Smooth muscle cell (in vitro differentiated cells): ENCODE results near the gene PTX4. TPM values are rescaled to one million over a fixed set of nuclear protein-coding genes. Genes with fewer than 3 reads are reported as not detected.

ENCODE experiments used
- DNase-seq: peaks from one replicate; lab custom pipeline; 2025; ENCODE audit not compliant: unreplicated experiment; lab: John Stamatoyannopoulos, UW
- H2AFZ ChIP-seq: fragments of 200-600 bp; sonication (generic); 2 replicates; pipeline ENCODE4 v1.6.0; 2016; ENCODE audit warnings: antibody characterized with exemption, low read depth, mild to moderate bottlenecking
- H3F3A ChIP-seq: fragments of 200-600 bp; sonication (generic); 2 replicates; pipeline ENCODE4 v1.6.0; 2017; ENCODE audit warnings: antibody characterized with exemption, low read depth
- H3K27ac ChIP-seq: fragments of 200-600 bp; sonication (generic); 2 replicates; pipeline ENCODE4 v1.5.1; 2016; ENCODE audit warnings: low read depth, mild to moderate bottlenecking
- H3K27me3 ChIP-seq: fragments of 200-600 bp; sonication (generic); 2 replicates; pipeline ENCODE4 v1.6.1; 2016; ENCODE audit warnings: low read depth, mild to moderate bottlenecking
- H3K36me3 ChIP-seq: fragments of 200-600 bp; sonication (generic); 2 replicates; pipeline ENCODE4 v1.5.1; 2016; ENCODE audit warnings: low read depth
- H3K4me1 ChIP-seq: fragments of 200-600 bp; sonication (generic); 2 replicates; pipeline ENCODE4 v1.5.1; 2016; ENCODE audit warnings: low read depth
- H3K4me2 ChIP-seq: fragments of 200-600 bp; sonication (generic); 2 replicates; pipeline ENCODE4 v1.6.0; 2016; ENCODE audit warnings: mild to moderate bottlenecking
- H3K4me3 ChIP-seq: fragments of 200-600 bp; sonication (generic); 2 replicates; pipeline ENCODE4 v1.5.1; 2016; ENCODE audit warnings: mild to moderate bottlenecking
- H3K79me2 ChIP-seq: fragments of 200-600 bp; sonication (generic); 2 replicates; pipeline ENCODE4 v1.6.0; 2016; ENCODE audit warnings: low read depth, mild to moderate bottlenecking
- H3K9ac ChIP-seq: fragments of 200-600 bp; sonication (generic); 2 replicates; pipeline ENCODE4 v1.6.0; 2016; ENCODE audit warnings: low read depth
- H3K9me3 ChIP-seq: fragments of 200-600 bp; sonication (generic); replicated peaks from 2 replicates; pipeline ENCODE4 v1.5.1; 2016; ENCODE audit warnings: low read depth
- H4K20me1 ChIP-seq: fragments of 200-600 bp; sonication (generic); 2 replicates; pipeline ENCODE4 v1.6.0; 2016; ENCODE audit warnings: low read depth
- CTCF ChIP-seq: fragments of 200-600 bp; sonication (generic); IDR thresholded peaks from 2 replicates; pipeline ENCODE4 v1.5.1; 2017; ENCODE audit warnings: borderline replicate concordance, mild to moderate bottlenecking, antibody characterized with exemption; ENCODE audit not compliant: insufficient read depth, poor library complexity, severe bottlenecking
- WGBS: methylation state at CpG from one replicate; pipeline ENCODE4 v1.1.7; 2016; ENCODE audit warnings: low lambda C conversion rate; 5-methylcytosine and 5-hydroxymethylcytosine counted together
- polyA plus RNA-seq: library from polyadenylated mRNA; unstranded; fragments of >200 nt; fragmentation: Nextera tagmentation; extraction: Ambion mirVana; gene quantifications from 2 replicates; pipeline ENCODE4 v1.2.1, GENCODE V29; 2016
- total RNA-seq: library from RNA; depleted of rRNA; stranded (reverse); fragments of >200 nt; gene quantifications from 2 replicates; pipeline ENCODE4 v1.2.3, GENCODE V29; 2014

PTX4 gene
- total and polyA plus RNA-seq, 2 experiments from 2014 or later: not detected

GRCh38 chr16:1518626-1519135 lies 29.9 kb upstream of the PTX4 start:
- Histone ChIP-seq H4K20me1 (no peaks in the 10 kb centered on the region), H3F3A (no peaks in the 10 kb centered on the region), H3K4me3 (no peak overlapping the region), H3K79me2 (no peaks in the 10 kb centered on the region), H3K9ac (no peak overlapping the region), H3K4me1 (no peaks in the 10 kb centered on the region), H2AFZ (no peak overlapping the region), H3K36me3 (no peaks in the 10 kb centered on the region), H3K27ac (no peak overlapping the region), H3K4me2 (no peak overlapping the region), H3K27me3 (no peaks in the 10 kb centered on the region), H3K9me3 (no peaks in the 10 kb centered on the region)
- no peak for TF ChIP-seq CTCF
- WGBS: 90% methylated on average over 14 of the region's 16 CpGs
- DNase-seq: no peak

DNA sequence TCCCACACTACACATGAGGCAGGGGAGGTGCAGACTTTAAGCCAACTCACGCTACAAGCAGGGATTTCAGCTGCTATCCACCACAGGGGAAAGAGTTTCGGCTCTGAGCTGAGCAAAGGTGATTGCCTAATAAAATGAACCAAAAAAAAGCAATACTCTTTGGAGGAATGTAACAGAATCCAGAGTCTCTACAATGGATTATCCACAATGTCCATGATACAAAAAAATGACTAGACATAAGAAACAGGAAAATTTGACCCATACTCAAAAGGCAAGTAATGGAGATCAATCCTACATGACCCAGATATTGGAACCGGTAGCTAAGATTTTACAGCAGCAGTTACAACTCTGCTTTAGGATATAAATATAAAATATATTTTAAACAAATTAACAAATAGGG lies 25.8 kb upstream of the PTX4 start:
- Histone ChIP-seq H3K27ac (no peak overlapping the region), H3K4me3 (no peak overlapping the region), H3K4me1 (no peaks in the 10 kb centered on the region), H2AFZ (no peak overlapping the region), H3K79me2 (no peaks in the 10 kb centered on the region), H3K4me2 (no peak overlapping the region), H3K27me3 (no peaks in the 10 kb centered on the region), H3K9ac (no peak overlapping the region), H3F3A (no peaks in the 10 kb centered on the region), H4K20me1 (no peaks in the 10 kb centered on the region), H3K36me3 (no peaks in the 10 kb centered on the region), H3K9me3 (no peaks in the 10 kb centered on the region)
- no peak for DNase-seq
- TF ChIP-seq CTCF: no peak
- 93% methylated on average over 3 of the region's 3 CpGs for WGBS

GRCh38 chr16:1512774-1513173 lies 24.0 kb upstream of the PTX4 start:
- H3K4me3 ChIP-seq: no peak overlapping the region
- H3K79me2 ChIP-seq: no peaks in the 10 kb centered on the region
- H3K4me1 ChIP-seq: no peaks in the 10 kb centered on the region
- WGBS: 98% methylated on average over 15 of the region's 15 CpGs
- H3K36me3 ChIP-seq: no peaks in the 10 kb centered on the region
- H3K4me2 ChIP-seq: no peak overlapping the region
- H3K9me3 ChIP-seq: no peaks in the 10 kb centered on the region
- no peak for DNase-seq
- H3K27me3 ChIP-seq: no peaks in the 10 kb centered on the region
- no peaks in the 10 kb centered on the region for H4K20me1 ChIP-seq
- H3K27ac ChIP-seq: no peak overlapping the region
- no peak for TF ChIP-seq CTCF
- H2AFZ ChIP-seq: no peak overlapping the region
- H3F3A ChIP-seq: no peaks in the 10 kb centered on the region
- H3K9ac ChIP-seq: no peak overlapping the region
